Lower leg skin (tissue), 4 donors: Measurements from ENCODE around the gene SEMA4A. TPM values are rescaled to one million over a fixed set of nuclear protein-coding genes. Genes with fewer than 3 reads are reported as not detected.
A peak's percentile ranks its signal among the peaks of the same experiment; 100 is the strongest.

Experiments used
- DNase-seq, 2 donors: peaks; one replicate each; pipeline ENCODE4 v3.0.0-alpha.2; 2019; ENCODE audit warnings: low spot score in 2 of 2
- H3K4me3 ChIP-seq: fragments of 200-600 bp; sonication (generic); 2 replicates; pipeline ENCODE4 v1.5.1; 2017; ENCODE audit warnings: mild to moderate bottlenecking, low read depth; ENCODE audit not compliant: poor library complexity, severe bottlenecking
- POLR2A ChIP-seq, 2 donors: fragments of 450-650 bp; IDR thresholded peaks; one replicate each; pipeline ENCODE4 v1.6.1; 2016 to 2017; ENCODE audit warnings: antibody characterized with exemption in 2 of 2, mild to moderate bottlenecking in 1 of 2, moderate library complexity in 1 of 2
- WGBS, 2 donors: methylation state at CpG; one replicate each; pipeline ENCODE4 v1.1.5; 2018; 5-methylcytosine and 5-hydroxymethylcytosine counted together
- intact Hi-C: fragments of 100-400 bp; cut with DNase I; formaldehyde crosslinking; loops from one replicate; pipeline ENCODE4 v1.15.0; 2023; ENCODE audit warnings: low total_unique reads
- total RNA-seq, 4 donors: library from RNA; depleted of rRNA; stranded (reverse); fragments of >200 nt; gene quantifications; one replicate each; pipeline ENCODE4 v1.1.0, GENCODE V29; 2016
- TF ChIP-seq, protein P1 (sequence below), 3 donors: fragments of 450-650 bp; IDR thresholded peaks; one replicate each; pipeline ENCODE4 v1.5.1; 2016; ENCODE audit warnings: antibody characterized with exemption in 3 of 3, mild to moderate bottlenecking in 3 of 3, moderate library complexity in 2 of 3

Gene SEMA4A
- total RNA-seq, 4 donors from 2014 or later = 30.5 to 45.4 (median 41.4) TPM

DNA sequence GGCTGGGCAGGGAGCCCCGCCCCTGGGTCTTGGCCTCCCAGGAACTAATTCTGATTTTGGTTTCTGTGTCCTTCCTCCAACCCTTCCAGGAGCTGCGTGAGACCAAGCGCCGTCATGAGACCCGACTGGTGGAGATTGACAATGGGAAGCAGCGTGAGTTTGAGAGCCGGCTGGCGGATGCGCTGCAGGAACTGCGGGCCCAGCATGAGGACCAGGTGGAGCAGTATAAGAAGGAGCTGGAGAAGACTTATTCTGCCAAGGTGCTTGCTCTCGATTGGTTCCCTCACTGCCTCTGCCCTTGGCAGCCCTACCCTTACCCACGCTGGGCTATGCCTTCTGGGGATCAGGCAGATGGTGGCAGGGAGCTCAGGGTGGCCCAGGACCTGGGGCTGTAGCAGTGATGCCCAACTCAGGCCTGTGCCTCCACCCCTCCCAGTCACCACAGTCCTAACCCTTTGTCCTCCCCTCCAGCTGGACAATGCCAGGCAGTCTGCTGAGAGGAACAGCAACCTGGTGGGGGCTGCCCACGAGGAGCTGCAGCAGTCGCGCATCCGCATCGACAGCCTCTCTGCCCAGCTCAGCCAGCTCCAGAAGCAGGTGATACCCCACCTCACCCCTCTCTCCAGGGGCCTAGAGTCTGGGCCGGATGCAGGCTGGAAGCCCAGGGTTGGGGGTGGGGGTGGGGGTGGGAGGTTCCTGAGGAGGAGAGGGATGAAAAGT lies 18.5 kb upstream of the SEMA4A start:
- intact Hi-C loops = loop anchor here (10.0 kb wide), 1 partner anchor 190 kb away; no protein-coding TSS in a partner anchor
- 79 to 81% methylated on average over 18 of the region's 18 CpGs for WGBS, 2 donors
- TF ChIP-seq POLR2A (IDR thresholded peaks at IDR 0.05) = no peak
- TF ChIP-seq, protein P1, sequence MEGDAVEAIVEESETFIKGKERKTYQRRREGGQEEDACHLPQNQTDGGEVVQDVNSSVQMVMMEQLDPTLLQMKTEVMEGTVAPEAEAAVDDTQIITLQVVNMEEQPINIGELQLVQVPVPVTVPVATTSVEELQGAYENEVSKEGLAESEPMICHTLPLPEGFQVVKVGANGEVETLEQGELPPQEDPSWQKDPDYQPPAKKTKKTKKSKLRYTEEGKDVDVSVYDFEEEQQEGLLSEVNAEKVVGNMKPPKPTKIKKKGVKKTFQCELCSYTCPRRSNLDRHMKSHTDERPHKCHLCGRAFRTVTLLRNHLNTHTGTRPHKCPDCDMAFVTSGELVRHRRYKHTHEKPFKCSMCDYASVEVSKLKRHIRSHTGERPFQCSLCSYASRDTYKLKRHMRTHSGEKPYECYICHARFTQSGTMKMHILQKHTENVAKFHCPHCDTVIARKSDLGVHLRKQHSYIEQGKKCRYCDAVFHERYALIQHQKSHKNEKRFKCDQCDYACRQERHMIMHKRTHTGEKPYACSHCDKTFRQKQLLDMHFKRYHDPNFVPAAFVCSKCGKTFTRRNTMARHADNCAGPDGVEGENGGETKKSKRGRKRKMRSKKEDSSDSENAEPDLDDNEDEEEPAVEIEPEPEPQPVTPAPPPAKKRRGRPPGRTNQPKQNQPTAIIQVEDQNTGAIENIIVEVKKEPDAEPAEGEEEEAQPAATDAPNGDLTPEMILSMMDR (IDR thresholded peaks at IDR 0.05) = no peak
- DNase-seq = no peak
- no peak overlapping the region for H3K4me3 ChIP-seq

DNA sequence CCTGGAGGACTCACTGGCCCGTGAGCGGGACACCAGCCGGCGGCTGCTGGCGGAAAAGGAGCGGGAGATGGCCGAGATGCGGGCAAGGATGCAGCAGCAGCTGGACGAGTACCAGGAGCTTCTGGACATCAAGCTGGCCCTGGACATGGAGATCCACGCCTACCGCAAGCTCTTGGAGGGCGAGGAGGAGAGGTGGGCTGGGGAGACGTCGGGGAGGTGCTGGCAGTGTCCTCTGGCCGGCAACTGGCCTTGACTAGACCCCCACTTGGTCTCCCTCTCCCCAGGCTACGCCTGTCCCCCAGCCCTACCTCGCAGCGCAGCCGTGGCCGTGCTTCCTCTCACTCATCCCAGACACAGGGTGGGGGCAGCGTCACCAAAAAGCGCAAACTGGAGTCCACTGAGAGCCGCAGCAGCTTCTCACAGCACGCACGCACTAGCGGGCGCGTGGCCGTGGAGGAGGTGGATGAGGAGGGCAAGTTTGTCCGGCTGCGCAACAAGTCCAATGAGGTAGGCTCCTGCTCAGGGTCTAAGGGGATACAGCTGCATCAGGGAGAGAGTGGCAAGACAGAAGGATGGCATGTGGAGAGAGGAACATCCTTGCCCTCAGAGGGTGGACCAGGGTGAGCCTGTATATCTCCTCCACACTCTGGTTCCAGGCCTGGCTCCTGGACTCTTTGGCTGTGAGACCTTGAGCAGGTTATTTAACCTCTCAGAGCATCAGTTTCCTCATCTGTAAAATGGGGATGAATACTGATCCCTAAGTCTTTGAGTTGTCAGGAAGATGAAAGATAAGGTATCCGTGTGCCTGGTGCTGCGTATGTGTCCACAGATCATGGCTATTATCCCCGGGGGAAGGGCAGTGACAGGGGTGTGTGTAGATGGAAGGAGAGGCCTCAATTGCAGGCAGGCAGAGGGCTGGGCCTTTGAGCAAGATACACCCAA lies 17.2 kb upstream of the SEMA4A start:
- WGBS, 2 donors = 86 to 88% methylated on average over 34 of the region's 34 CpGs
- TF ChIP-seq, protein P1 (IDR thresholded peaks at IDR 0.05) = no peak
- no peak for TF ChIP-seq POLR2A (IDR thresholded peaks at IDR 0.05)
- no peak for DNase-seq
- intact Hi-C loops = loop anchor here (10.0 kb wide), 1 partner anchor 189 kb away; no protein-coding TSS in a partner anchor
- H3K4me3 ChIP-seq = no peak overlapping the region

DNA sequence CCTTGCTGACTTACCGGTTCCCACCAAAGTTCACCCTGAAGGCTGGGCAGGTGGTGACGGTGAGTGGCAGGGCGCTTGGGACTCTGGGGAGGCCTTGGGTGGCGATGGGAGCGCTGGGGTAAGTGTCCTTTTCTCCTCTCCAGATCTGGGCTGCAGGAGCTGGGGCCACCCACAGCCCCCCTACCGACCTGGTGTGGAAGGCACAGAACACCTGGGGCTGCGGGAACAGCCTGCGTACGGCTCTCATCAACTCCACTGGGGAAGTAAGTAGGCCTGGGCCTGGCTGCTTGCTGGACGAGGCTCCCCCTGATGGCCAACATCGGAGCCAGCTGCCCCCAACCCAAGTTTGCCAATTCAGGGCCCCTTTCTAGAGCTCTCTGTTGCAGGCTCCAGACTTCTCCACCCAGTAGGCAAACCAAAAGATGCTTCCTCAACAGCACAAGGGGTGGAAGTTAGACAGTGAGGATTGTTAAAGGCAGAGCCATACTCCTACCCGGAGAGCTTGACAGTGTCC lies 16.4 kb upstream of the SEMA4A start:
- intact Hi-C loops = loop anchor here (10.0 kb wide), 1 partner anchor 188 kb away; no protein-coding TSS in a partner anchor
- 60 to 85% methylated on average over 8 to 12 of the region's 12 CpGs for WGBS, 2 donors
- TF ChIP-seq, protein P1 (IDR thresholded peaks at IDR 0.05) = no peak
- TF ChIP-seq POLR2A (IDR thresholded peaks at IDR 0.05) = no peak
- no peak overlapping the region for H3K4me3 ChIP-seq
- DNase-seq = no peak

DNA sequence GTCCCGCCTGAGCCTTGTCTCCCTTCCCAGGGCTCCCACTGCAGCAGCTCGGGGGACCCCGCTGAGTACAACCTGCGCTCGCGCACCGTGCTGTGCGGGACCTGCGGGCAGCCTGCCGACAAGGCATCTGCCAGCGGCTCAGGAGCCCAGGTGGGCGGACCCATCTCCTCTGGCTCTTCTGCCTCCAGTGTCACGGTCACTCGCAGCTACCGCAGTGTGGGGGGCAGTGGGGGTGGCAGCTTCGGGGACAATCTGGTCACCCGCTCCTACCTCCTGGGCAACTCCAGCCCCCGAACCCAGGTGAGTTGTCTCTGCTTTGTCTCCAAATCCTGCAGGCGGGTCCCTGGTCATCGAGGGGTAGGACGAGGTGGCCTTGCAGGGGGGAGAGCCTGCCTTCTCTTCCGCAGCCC lies 14.9 kb upstream of the SEMA4A start:
- intact Hi-C loops = loop anchor here (10.0 kb wide), 1 partner anchor 186 kb away; no protein-coding TSS in a partner anchor
- DNase-seq = no peak
- TF ChIP-seq, protein P1 (IDR thresholded peaks at IDR 0.05) = no peak
- TF ChIP-seq POLR2A (IDR thresholded peaks at IDR 0.05) = no peak
- 85 to 87% methylated on average over 18 to 22 of the region's 22 CpGs for WGBS, 2 donors
- H3K4me3 ChIP-seq = no peak overlapping the region

DNA sequence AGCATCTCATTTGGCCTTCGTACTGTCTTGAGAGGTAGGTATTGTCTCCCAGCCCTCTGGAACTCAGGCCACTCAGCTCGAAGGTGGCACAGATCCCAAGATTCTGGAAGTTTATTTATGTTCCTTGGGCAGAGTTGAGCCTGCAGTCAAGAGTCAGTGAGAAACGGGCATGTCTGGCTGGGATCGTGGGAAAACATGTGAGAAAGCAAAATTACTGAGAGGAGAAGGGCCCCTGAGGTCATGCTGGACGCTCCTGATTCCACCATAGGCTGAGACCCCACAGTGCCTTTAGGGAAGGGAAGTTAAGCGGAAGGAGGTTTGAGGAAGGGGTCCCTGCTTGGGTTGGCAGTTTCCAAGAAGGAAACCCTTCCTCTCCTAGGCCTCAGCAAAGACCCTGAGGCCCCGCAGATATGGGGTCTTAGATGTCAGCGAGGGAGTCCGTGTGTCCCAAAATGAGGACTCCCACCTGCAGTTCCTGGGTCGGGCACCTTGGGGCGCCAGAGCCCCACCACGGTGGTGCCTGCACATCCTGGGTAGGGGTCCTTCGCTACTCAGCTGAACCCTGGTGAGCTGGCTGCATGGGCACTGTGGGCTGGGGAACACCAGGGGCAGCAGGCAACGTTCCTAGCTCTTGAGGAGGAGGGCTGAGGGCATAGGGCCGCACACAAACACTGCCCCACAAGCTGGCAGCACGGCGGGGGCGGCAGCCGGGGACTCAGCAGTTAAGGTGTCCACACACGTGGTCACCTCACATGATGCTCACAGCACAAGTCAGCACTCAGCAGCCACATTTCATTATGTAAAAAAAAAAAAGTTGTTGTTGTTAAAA lies 12.3 kb upstream of the SEMA4A start:
- TF ChIP-seq POLR2A (IDR thresholded peaks at IDR 0.05) = no peak
- TF ChIP-seq, protein P1 (IDR thresholded peaks at IDR 0.05) = no peak
- intact Hi-C loops = no loop called here
- H3K4me3 ChIP-seq = no peak overlapping the region
- peak in 1 of 2 donors; percentile 43 for DNase-seq
- 34 to 41% methylated on average over 17 to 19 of the region's 20 CpGs for WGBS, 2 donors
